NCI-H2227 treated with DMSO at 0.1 percent for 48 hours (cell line): ENCODE measurements around the gene CUX1.

Experiments used
- DNase-seq: peaks from one replicate; lab custom pipeline; 2025; lab: John Stamatoyannopoulos, UW

The CUX1 gene

GRCh38 chr7:102073931-102074880 lies 256.8 kb downstream of the CUX1 start:
- no peak for DNase-seq

- DNase-seq: no peak
Observed at GRCh38 chr7:102075126-102075525, 257.7 kb downstream of the CUX1 start.

GRCh38 chr7:102075553-102076135 lies 258.2 kb downstream of the CUX1 start:
- no peak for DNase-seq

- DNase-seq: no peak
Observed at GRCh38 chr7:102077081-102077480, 259.7 kb downstream of the CUX1 start.

GRCh38 chr7:102079140-102080018 lies 262.0 kb downstream of the CUX1 start:
- DNase-seq: no peak

- no peak for DNase-seq
Observed at GRCh38 chr7:102080019-102080433, 262.6 kb downstream of the CUX1 start.

- DNase-seq: no peak
Observed at GRCh38 chr7:102080434-102081243, 263.2 kb downstream of the CUX1 start.

GRCh38 chr7:102081244-102081627 lies 263.8 kb downstream of the CUX1 start:
- DNase-seq: no peak

- DNase-seq: no peak
Observed at GRCh38 chr7:102082693-102083368, 265.4 kb downstream of the CUX1 start.

GRCh38 chr7:102085218-102085772 lies 267.9 kb downstream of the CUX1 start:
- DNase-seq: no peak

- no peak for DNase-seq
Observed at GRCh38 chr7:102089175-102090098, 272.0 kb downstream of the CUX1 start.

- DNase-seq: peak; percentile 52
Observed at GRCh38 chr7:102093599-102094315, 276.3 kb downstream of the CUX1 start.

GRCh38 chr7:102094316-102094650 lies 276.9 kb downstream of the CUX1 start:
- no peak for DNase-seq

GRCh38 chr7:102095321-102096011 lies 278.0 kb downstream of the CUX1 start:
- no peak for DNase-seq

GRCh38 chr7:102096012-102096332 lies 278.5 kb downstream of the CUX1 start:
- DNase-seq: no peak

- no peak for DNase-seq
Observed at GRCh38 chr7:102096706-102097427, 279.4 kb downstream of the CUX1 start.

- peak; percentile 81 for DNase-seq
Observed at GRCh38 chr7:102097601-102098161, 280.3 kb downstream of the CUX1 start.

- no peak for DNase-seq
Observed at GRCh38 chr7:102098986-102099385, 281.6 kb downstream of the CUX1 start.
